Measurements from ENCODE around the gene FHL3.
"Not testable (repeated sequence)": the region's sequence is repeated elsewhere in the genome, so short reads cannot be mapped to it uniquely, and the experiment has no call there.

The FHL3 gene

DNA sequence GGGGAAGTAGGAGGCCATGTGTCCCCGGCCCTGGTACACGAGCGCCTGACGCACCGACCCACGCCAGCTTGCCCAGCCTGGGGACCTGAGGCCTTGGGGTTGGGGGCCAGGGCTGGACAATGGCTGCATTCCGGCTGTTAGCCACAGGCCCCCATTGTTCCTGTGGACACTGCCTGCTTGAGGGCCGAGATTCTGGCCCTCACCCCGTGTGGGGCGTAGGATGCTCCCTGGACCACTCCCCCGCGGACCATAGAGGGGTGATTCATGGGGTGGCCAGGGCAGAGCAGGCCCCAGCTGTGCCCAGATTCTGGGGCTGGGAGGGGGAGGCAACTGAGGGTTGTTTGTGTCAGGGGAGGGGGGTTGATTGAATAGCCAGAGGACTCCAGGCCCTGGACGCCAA, 29.6 kb upstream of the FHL3 start:
- TF ChIP-seq, protein P1, sequence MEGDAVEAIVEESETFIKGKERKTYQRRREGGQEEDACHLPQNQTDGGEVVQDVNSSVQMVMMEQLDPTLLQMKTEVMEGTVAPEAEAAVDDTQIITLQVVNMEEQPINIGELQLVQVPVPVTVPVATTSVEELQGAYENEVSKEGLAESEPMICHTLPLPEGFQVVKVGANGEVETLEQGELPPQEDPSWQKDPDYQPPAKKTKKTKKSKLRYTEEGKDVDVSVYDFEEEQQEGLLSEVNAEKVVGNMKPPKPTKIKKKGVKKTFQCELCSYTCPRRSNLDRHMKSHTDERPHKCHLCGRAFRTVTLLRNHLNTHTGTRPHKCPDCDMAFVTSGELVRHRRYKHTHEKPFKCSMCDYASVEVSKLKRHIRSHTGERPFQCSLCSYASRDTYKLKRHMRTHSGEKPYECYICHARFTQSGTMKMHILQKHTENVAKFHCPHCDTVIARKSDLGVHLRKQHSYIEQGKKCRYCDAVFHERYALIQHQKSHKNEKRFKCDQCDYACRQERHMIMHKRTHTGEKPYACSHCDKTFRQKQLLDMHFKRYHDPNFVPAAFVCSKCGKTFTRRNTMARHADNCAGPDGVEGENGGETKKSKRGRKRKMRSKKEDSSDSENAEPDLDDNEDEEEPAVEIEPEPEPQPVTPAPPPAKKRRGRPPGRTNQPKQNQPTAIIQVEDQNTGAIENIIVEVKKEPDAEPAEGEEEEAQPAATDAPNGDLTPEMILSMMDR (IDR thresholded peaks at IDR 0.05; ENCODE audit: insufficient read depth, low read length, poor library complexity, severe bottlenecking) = no peak
- no peak for TF ChIP-seq EZH2phosphoT487 (conservative IDR thresholded peaks at IDR 0.05; ENCODE audit: low read length)
- Histone ChIP-seq H4K20me1 (ENCODE audit: low read depth, low read length) (no peaks in the 10 kb centered on the region), H3K9ac (ENCODE audit: low read length) (no peak overlapping the region), H3K9me2 (replicated peaks; ENCODE audit: insufficient read depth, low read length) (no peaks in the 10 kb centered on the region), H3K4me2 (ENCODE audit: low read depth, low read length, poor library complexity, severe bottlenecking) (no peak overlapping the region), H3K9me3 (ENCODE audit: insufficient read depth, low read length) (no peaks in the 10 kb centered on the region), H3K4me3 (ENCODE audit: insufficient read depth, low read length, poor library complexity, severe bottlenecking) (no peak overlapping the region), H3K79me2 (ENCODE audit: insufficient read depth, low read length) (no peaks in the 10 kb centered on the region), H3K36me3 (ENCODE audit: low read length) (no peaks in the 10 kb centered on the region), H3F3A (ENCODE audit: insufficient read depth) (no peaks in the 10 kb centered on the region), H3K27ac (ENCODE audit: low read depth, low read length) (no peak overlapping the region), H2AFZ (ENCODE audit: low read depth, low read length, severe bottlenecking) (no peak overlapping the region), H3K27me3 (ENCODE audit: low read length) (no peaks in the 10 kb centered on the region)

DNA sequence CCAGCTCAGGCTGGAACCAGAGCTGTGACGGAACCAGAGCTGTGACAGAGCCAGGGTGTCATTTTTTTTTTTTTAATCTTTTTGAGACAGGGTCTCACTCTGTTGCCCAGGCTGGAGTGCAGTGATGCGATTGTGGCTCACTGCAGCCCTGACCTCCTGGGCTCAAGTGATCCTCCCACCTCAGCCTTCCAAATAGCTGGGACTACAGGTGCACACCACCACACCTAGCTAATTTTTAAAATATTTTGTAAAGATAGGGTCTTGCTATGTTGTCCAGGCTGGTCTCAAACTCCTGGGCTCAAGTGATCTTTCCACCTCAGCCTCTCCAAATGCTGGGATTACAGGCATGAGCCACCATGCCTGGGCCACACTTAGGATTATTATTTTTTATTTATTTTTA, 27.7 kb upstream of the FHL3 start:
- H3K4me3 ChIP-seq (ENCODE audit: insufficient read depth, low read length, poor library complexity, severe bottlenecking); H3K27me3 ChIP-seq (ENCODE audit: low read length); H3K79me2 ChIP-seq (ENCODE audit: insufficient read depth, low read length); H3K9me3 ChIP-seq (ENCODE audit: insufficient read depth, low read length); H3K9ac ChIP-seq (ENCODE audit: low read length); H2AFZ ChIP-seq (ENCODE audit: low read depth, low read length, severe bottlenecking); H3K4me2 ChIP-seq (ENCODE audit: low read depth, low read length, poor library complexity, severe bottlenecking); H3F3A ChIP-seq (ENCODE audit: insufficient read depth); H3K9me2 ChIP-seq (replicated peaks; ENCODE audit: insufficient read depth, low read length); H3K27ac ChIP-seq (ENCODE audit: low read depth, low read length); H3K36me3 ChIP-seq (ENCODE audit: low read length); H4K20me1 ChIP-seq (ENCODE audit: low read depth, low read length): not testable (repeated sequence)

GRCh38 chr1:38031513-38031866, 26.2 kb upstream of the FHL3 start:
- Histone ChIP-seq H3K9me2 (replicated peaks; ENCODE audit: insufficient read depth, low read length) (no peaks in the 10 kb centered on the region), H3K9ac (ENCODE audit: low read length) (no peak overlapping the region), H3K27me3 (ENCODE audit: low read length) (no peaks in the 10 kb centered on the region), H3K4me2 (ENCODE audit: low read depth, low read length, poor library complexity, severe bottlenecking) (no peak overlapping the region), H2AFZ (ENCODE audit: low read depth, low read length, severe bottlenecking) (no peak overlapping the region), H3K27ac (ENCODE audit: low read depth, low read length) (no peak overlapping the region), H3K79me2 (ENCODE audit: insufficient read depth, low read length) (no peaks in the 10 kb centered on the region), H4K20me1 (ENCODE audit: low read depth, low read length) (no peaks in the 10 kb centered on the region; the same call in 1 of the 2 replicates), H3K4me3 (ENCODE audit: insufficient read depth, low read length, poor library complexity, severe bottlenecking) (no peak overlapping the region), H3K9me3 (ENCODE audit: insufficient read depth, low read length) (no peaks in the 10 kb centered on the region), H3F3A (ENCODE audit: insufficient read depth) (no peaks in the 10 kb centered on the region), H3K36me3 (ENCODE audit: low read length) (no peaks in the 10 kb centered on the region)
- TF ChIP-seq, protein P1 (IDR thresholded peaks at IDR 0.05; ENCODE audit: insufficient read depth, low read length, poor library complexity, severe bottlenecking) = no peak
- TF ChIP-seq EZH2phosphoT487 (conservative IDR thresholded peaks at IDR 0.05; ENCODE audit: low read length) = no peak

DNA sequence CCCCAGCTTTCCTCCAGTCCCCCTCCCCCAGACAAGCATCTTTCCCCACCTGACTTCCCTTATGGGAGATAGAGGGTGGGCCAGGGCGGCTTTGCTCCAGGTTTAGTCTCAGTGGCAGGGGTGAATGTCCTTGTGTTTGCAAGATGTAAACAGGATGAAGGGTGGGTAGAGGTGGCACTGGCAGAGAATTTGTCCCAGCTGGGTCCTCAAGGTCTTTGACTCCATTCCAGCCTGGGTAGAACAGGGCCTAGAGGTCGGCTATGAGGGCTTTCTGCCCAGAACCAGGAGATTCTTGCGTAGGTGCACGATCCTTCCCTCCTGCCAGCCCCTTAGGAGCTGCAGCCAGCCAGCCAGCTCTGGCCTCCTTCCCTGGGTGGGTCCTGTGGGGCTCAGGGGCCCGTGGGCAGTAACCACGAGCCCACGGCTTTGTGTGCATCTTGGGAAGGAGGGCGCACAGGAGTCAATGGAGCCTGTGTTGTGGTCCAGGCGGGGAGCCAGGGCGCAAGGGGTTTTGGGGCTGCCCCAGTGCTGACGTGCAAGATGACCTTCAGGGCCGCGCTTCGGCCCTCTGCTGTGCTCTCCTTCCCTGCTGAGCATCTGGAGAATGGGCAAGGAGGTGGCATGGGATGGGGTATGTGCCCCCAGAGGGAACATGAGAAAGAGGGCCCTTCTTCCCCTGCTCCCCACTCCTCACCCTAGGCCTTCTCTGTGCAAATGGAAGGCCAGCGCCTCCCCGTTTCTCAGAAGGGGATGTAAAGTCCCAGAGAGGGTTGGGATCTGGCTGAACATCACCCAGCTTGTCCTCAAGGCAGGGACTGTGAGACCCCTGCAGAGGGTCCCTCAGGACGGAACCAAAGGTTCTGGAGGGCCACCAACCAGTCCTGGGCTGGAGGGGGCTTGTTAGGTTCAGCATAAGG, 25.5 kb upstream of the FHL3 start:
- Histone ChIP-seq H3K27ac (ENCODE audit: low read depth, low read length) (no peak overlapping the region), H3K36me3 (ENCODE audit: low read length) (no peaks in the 10 kb centered on the region), H4K20me1 (ENCODE audit: low read depth, low read length) (no peaks in the 10 kb centered on the region; the same call in 1 of the 2 replicates), H3F3A (ENCODE audit: insufficient read depth) (no peaks in the 10 kb centered on the region), H3K9me3 (ENCODE audit: insufficient read depth, low read length) (no peaks in the 10 kb centered on the region), H2AFZ (ENCODE audit: low read depth, low read length, severe bottlenecking) (no peak overlapping the region), H3K4me3 (ENCODE audit: insufficient read depth, low read length, poor library complexity, severe bottlenecking) (no peak overlapping the region), H3K9me2 (replicated peaks; ENCODE audit: insufficient read depth, low read length) (no peaks in the 10 kb centered on the region), H3K27me3 (ENCODE audit: low read length) (no peaks in the 10 kb centered on the region), H3K79me2 (ENCODE audit: insufficient read depth, low read length) (no peaks in the 10 kb centered on the region), H3K9ac (ENCODE audit: low read length) (no peak overlapping the region), H3K4me2 (ENCODE audit: low read depth, low read length, poor library complexity, severe bottlenecking) (no peak overlapping the region)
- TF ChIP-seq, protein P1 (IDR thresholded peaks at IDR 0.05; ENCODE audit: insufficient read depth, low read length, poor library complexity, severe bottlenecking) = no peak
- no peak for TF ChIP-seq EZH2phosphoT487 (conservative IDR thresholded peaks at IDR 0.05; ENCODE audit: low read length)
